Measurements from ENCODE around the gene SHOC2.

Gene SHOC2

DNA sequence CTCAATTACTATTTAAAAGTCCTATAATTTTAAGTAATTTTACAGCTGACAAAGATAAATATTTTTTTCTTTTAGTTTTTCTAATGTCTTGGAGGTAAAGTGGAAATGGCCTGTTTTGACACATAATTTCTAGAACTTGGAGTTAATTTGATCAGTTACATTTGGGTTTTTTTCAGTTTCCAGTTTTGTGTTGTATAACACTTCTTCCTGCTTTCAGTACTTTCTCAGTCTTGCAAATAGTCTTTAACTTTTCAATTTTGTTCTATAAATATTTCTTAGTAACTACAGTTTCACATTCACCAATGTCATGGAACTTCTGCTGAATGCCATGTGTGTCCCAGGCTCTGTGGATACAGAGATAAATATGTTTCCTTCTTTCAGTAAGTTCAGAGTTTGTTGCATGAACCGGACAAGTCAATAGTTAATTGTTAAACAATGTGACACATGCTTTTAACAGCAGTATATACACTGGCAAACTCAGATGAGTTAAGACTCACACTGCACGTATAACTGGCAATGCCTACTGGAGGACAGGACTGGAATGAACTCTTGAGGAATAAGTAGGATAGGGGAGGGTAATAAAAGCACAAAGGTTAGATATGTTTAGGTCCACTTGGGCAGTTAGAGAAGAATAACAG lies 4.6 kb downstream of the SHOC2 start:
- peak; percentile 10 for DNase-seq (ENCODE audit: low read depth)
- peak overlapping the region; percentile 14 for H3K4me3 ChIP-seq (ENCODE audit: low read depth, low read length)
- TF ChIP-seq POLR2A (IDR thresholded peaks at IDR 0.05; ENCODE audit: extremely low read depth, insufficient read length) (no peak), MYC (IDR thresholded peaks at IDR 0.05; ENCODE audit: low read depth, low read length) (no peak)
- TF ChIP-seq, protein P1, sequence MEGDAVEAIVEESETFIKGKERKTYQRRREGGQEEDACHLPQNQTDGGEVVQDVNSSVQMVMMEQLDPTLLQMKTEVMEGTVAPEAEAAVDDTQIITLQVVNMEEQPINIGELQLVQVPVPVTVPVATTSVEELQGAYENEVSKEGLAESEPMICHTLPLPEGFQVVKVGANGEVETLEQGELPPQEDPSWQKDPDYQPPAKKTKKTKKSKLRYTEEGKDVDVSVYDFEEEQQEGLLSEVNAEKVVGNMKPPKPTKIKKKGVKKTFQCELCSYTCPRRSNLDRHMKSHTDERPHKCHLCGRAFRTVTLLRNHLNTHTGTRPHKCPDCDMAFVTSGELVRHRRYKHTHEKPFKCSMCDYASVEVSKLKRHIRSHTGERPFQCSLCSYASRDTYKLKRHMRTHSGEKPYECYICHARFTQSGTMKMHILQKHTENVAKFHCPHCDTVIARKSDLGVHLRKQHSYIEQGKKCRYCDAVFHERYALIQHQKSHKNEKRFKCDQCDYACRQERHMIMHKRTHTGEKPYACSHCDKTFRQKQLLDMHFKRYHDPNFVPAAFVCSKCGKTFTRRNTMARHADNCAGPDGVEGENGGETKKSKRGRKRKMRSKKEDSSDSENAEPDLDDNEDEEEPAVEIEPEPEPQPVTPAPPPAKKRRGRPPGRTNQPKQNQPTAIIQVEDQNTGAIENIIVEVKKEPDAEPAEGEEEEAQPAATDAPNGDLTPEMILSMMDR (IDR thresholded peaks at IDR 0.05; ENCODE audit: low read depth, low read length), result no peak
- TF ChIP-seq, protein P2, sequence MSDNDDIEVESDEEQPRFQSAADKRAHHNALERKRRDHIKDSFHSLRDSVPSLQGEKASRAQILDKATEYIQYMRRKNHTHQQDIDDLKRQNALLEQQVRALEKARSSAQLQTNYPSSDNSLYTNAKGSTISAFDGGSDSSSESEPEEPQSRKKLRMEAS (IDR thresholded peaks at IDR 0.05; ENCODE audit: low read depth, low read length), result no peak

DNA sequence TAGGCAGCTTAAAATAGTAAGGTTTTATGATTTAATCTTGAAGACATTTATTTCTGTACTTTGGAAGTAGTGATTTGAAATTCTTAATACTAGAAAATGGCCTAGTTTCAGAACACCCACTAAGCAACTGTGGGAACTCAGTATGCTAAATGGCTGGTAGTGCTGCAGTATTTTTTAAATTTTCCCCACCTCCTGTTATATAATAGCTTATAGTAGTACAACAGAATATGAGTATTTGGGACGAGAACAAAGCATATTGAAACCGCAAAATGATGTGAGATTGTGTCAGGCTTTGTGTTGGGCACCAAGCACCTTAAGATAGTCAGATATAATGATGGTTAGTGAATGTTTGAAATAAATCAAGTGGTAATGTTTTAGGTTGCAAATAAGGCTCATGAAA lies 8.1 kb downstream of the SHOC2 start:
- H3K4me3 ChIP-seq (ENCODE audit: low read depth, low read length), result no peak overlapping the region
- no peak for DNase-seq (ENCODE audit: low read depth)
- TF ChIP-seq, protein P1 (IDR thresholded peaks at IDR 0.05; ENCODE audit: low read depth, low read length), result no peak
- TF ChIP-seq MYC (IDR thresholded peaks at IDR 0.05; ENCODE audit: low read depth, low read length) (no peak), POLR2A (IDR thresholded peaks at IDR 0.05; ENCODE audit: extremely low read depth, insufficient read length) (no peak)
- TF ChIP-seq, protein P2 (IDR thresholded peaks at IDR 0.05; ENCODE audit: low read depth, low read length), result no peak

DNA sequence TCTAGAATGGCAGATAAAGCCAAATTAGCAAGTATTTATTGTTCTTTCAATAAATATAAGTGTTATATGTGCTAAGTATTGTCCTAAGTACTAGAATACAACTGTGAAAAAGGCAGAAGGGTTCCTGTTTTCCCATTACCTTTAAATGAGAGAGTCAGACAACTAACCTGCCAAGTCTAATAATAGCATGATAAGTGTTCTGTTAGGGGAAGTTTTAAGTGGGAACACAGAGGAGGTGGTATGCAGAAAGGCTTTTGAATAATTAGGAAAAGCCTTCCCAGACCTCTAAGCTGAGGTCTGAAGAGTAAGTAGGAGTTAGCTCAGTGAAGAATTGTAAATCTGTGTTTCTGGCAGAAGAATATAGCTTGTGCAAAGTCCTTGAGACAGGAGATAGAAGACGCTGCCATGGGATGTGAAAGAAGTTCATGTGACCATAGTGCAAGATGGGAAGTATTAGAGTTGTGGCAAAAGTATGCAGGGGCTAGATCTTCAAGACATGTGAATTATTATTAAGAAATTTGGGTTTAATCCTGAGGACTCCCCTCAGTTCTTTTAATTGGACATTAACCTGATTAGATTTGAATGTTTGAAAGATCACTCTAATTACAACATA lies 12.5 kb downstream of the SHOC2 start:
- TF ChIP-seq POLR2A (IDR thresholded peaks at IDR 0.05; ENCODE audit: extremely low read depth, insufficient read length) (no peak), MYC (IDR thresholded peaks at IDR 0.05; ENCODE audit: low read depth, low read length) (no peak)
- TF ChIP-seq, protein P1 (IDR thresholded peaks at IDR 0.05; ENCODE audit: low read depth, low read length), result no peak
- TF ChIP-seq, protein P2 (IDR thresholded peaks at IDR 0.05; ENCODE audit: low read depth, low read length), result no peak
- no peak overlapping the region for H3K4me3 ChIP-seq (ENCODE audit: low read depth, low read length)
- DNase-seq (ENCODE audit: low read depth), result no peak

- H3K4me3 ChIP-seq (ENCODE audit: low read depth, low read length), result no peak overlapping the region
- no peak for TF ChIP-seq MYC (IDR thresholded peaks at IDR 0.05; ENCODE audit: low read depth, low read length)
- TF ChIP-seq, protein P1 (IDR thresholded peaks at IDR 0.05; ENCODE audit: low read depth, low read length), result no peak
- TF ChIP-seq, protein P2 (IDR thresholded peaks at IDR 0.05; ENCODE audit: low read depth, low read length), result no peak
- TF ChIP-seq POLR2A (IDR thresholded peaks at IDR 0.05; ENCODE audit: extremely low read depth, insufficient read length), result no peak
- DNase-seq (ENCODE audit: low read depth), result no peak
Observed at GRCh38 chr10:110932505-110933180, 13.2 kb downstream of the SHOC2 start.

GRCh38 chr10:110936757-110937156 lies 17.4 kb downstream of the SHOC2 start:
- DNase-seq (ENCODE audit: low read depth), result no peak
- H3K4me3 ChIP-seq (ENCODE audit: low read depth, low read length), result no peak overlapping the region
- no peak for TF ChIP-seq MYC (IDR thresholded peaks at IDR 0.05; ENCODE audit: low read depth, low read length)
- TF ChIP-seq POLR2A (IDR thresholded peaks at IDR 0.05; ENCODE audit: extremely low read depth, insufficient read length), result no peak
- TF ChIP-seq, protein P1 (IDR thresholded peaks at IDR 0.05; ENCODE audit: low read depth, low read length), result no peak
- TF ChIP-seq, protein P2 (IDR thresholded peaks at IDR 0.05; ENCODE audit: low read depth, low read length), result no peak
